GM21717 (cell line): ENCODE measurements around the gene ARHGAP24.
"Not testable (repeated sequence)": the region's sequence is repeated elsewhere in the genome, so short reads cannot be mapped to it uniquely, and the experiment has no call there.

Experiments used
- ATAC-seq: cut with Tn5 transposase; IDR thresholded peaks from one replicate; pipeline ENCODE4 v1.9.1; 2021; ENCODE audit warnings: mild to moderate bottlenecking, moderate library complexity; ENCODE audit not compliant: unreplicated experiment

Gene ARHGAP24

GRCh38 chr4:85836588-85837438 is 361.9 kb downstream of the ARHGAP24 start:
- no peak for ATAC-seq

GRCh38 chr4:85837439-85837733 is 362.4 kb downstream of the ARHGAP24 start:
- no peak for ATAC-seq

GRCh38 chr4:85839981-85840451 is 365.1 kb downstream of the ARHGAP24 start:
- not testable (repeated sequence) for ATAC-seq

- no peak for ATAC-seq
Measured at GRCh38 chr4:85842540-85842939, 367.6 kb downstream of the ARHGAP24 start.

GRCh38 chr4:85853740-85854139 is 378.8 kb downstream of the ARHGAP24 start:
- ATAC-seq, result not testable (repeated sequence)

- no peak for ATAC-seq
Measured at GRCh38 chr4:85854546-85854945, 379.6 kb downstream of the ARHGAP24 start.

- no peak for ATAC-seq
Measured at GRCh38 chr4:85860066-85860740, 385.3 kb downstream of the ARHGAP24 start.

GRCh38 chr4:85861064-85861765 is 386.3 kb downstream of the ARHGAP24 start:
- ATAC-seq, result no peak

GRCh38 chr4:85862896-85863295 is 387.9 kb downstream of the ARHGAP24 start:
- ATAC-seq, result no peak

- no peak for ATAC-seq
Measured at GRCh38 chr4:85864259-85865205, 389.6 kb downstream of the ARHGAP24 start.

- no peak for ATAC-seq
Measured at GRCh38 chr4:85865256-85865655, 390.3 kb downstream of the ARHGAP24 start.

GRCh38 chr4:85866508-85866907 is 391.6 kb downstream of the ARHGAP24 start:
- no peak for ATAC-seq

GRCh38 chr4:85867271-85867670 is 392.3 kb downstream of the ARHGAP24 start:
- no peak for ATAC-seq

GRCh38 chr4:85869181-85869580 is 394.2 kb downstream of the ARHGAP24 start:
- ATAC-seq, result no peak

GRCh38 chr4:85870298-85871083 is 395.5 kb downstream of the ARHGAP24 start:
- ATAC-seq, result no peak

GRCh38 chr4:85873566-85873965 is 398.6 kb downstream of the ARHGAP24 start:
- no peak for ATAC-seq

- ATAC-seq, result no peak
Measured at GRCh38 chr4:85879518-85879917, 404.6 kb downstream of the ARHGAP24 start.

GRCh38 chr4:85883180-85883579 is 408.2 kb downstream of the ARHGAP24 start:
- no peak for ATAC-seq

GRCh38 chr4:85884251-85884650 is 409.3 kb downstream of the ARHGAP24 start:
- ATAC-seq, result no peak

GRCh38 chr4:85886665-85887064 is 411.7 kb downstream of the ARHGAP24 start:
- no peak for ATAC-seq
